Measurements from ENCODE around the gene SUPT3H. TPM values are rescaled to one million over a fixed set of nuclear protein-coding genes. Genes with fewer than 3 reads are reported as not detected.

The SUPT3H gene
- total and polyA plus RNA-seq, 2 of the 8 experiments (the other 6 are each of a cell fraction or from before 2014, with no cell fraction given): 18.8 to 23.0 TPM

- CTCF ChIA-PET (ENCODE audit: partially characterized antibody): interaction anchor here (0.7 to 1.7 kb wide), 4 partner anchors 11 to 250 kb away, joined by 3 read pairs; no protein-coding TSS in a partner anchor
- Histone ChIP-seq H2AK5ac (ENCODE audit: low read depth, low read length) (no peak overlapping the region), H3K4ac (replicated peaks; ENCODE audit: insufficient read length, low read depth, low read length) (no peak overlapping the region), H2BK15ac (ENCODE audit: low read length) (no peak overlapping the region), H3K36me3 (ENCODE audit: control insufficient read depth in 2 of 4, insufficient read depth in 4 of 4, low read length in 3 of 4) (no peaks in the 10 kb centered on the region), H4K5ac (ENCODE audit: insufficient read length, low read depth, low read length) (no peak overlapping the region), H4K91ac (replicated peaks; ENCODE audit: insufficient read length, low read length) (no peak overlapping the region), H3K79me2 (ENCODE audit: control insufficient read depth in 1 of 2, insufficient read depth in 2 of 2, low read length in 2 of 2) (no peaks in the 10 kb centered on the region), H3K56ac (replicated peaks; ENCODE audit: insufficient read length, low read depth, low read length) (no peak overlapping the region), H3K9me3 (ENCODE audit: insufficient read depth in 2 of 2, low read depth in 1 of 2, low read length in 1 of 2) (no peaks in the 10 kb centered on the region), H2BK120ac (replicated peaks; ENCODE audit: low read depth, low read length) (no peak overlapping the region), H2AFZ (ENCODE audit: low read length) (no peak overlapping the region), H3K4me3 (ENCODE audit: extremely low read depth in 1 of 4, insufficient read depth in 2 of 4, low read depth in 3 of 4, low read length in 4 of 4) (no peak overlapping the region), H3K18ac (ENCODE audit: extremely low read depth, low read length) (no peak overlapping the region), H3K23me2 (ENCODE audit: low read depth, low read length) (no peaks in the 10 kb centered on the region; the same call in 1 of the 2 replicates), H4K20me1 (replicated peaks in 1 of 2; ENCODE audit: control insufficient read depth in 1 of 2, insufficient read depth in 2 of 2, low read length in 2 of 2) (no peaks in the 10 kb centered on the region), H3K4me1 (replicated peaks in 1 of 4; ENCODE audit: control insufficient read depth in 3 of 4, insufficient read depth in 4 of 4, low read length in 3 of 4) (no peaks in the 10 kb centered on the region), H2BK5ac (ENCODE audit: low read depth, low read length) (no peak overlapping the region), H2BK12ac (ENCODE audit: low read depth, low read length) (no peak overlapping the region), H3K27ac (ENCODE audit: low read depth, low read length) (no peak overlapping the region), H3K4me2 (ENCODE audit: insufficient read depth in 1 of 2, low read depth in 2 of 2, low read length in 2 of 2) (no peak overlapping the region), H3K14ac (ENCODE audit: insufficient read length) (no peak overlapping the region), H3K27me3 (replicated peaks in 1 of 4; ENCODE audit: control insufficient read depth in 3 of 4, extremely low read depth in 1 of 4, insufficient read depth in 3 of 4, low read length in 3 of 4) (no peaks in the 10 kb centered on the region), H2BK20ac (ENCODE audit: low read length) (no peak overlapping the region), H3K9ac (replicated peaks in 1 of 4; ENCODE audit: extremely low read depth in 1 of 4, low read depth in 3 of 4, low read length in 3 of 4) (no peak overlapping the region), H3K79me1 (ENCODE audit: low read depth, low read length) (no peaks in the 10 kb centered on the region), H3K23ac (ENCODE audit: insufficient read length) (no peak overlapping the region), H4K8ac (ENCODE audit: extremely low read depth, insufficient read depth, low read length) (no peak overlapping the region)
- WGBS, 2 experiments (ENCODE audit: extremely low coverage in 1 of 2, insufficient coverage in 1 of 2, insufficient read length in 1 of 2, insufficient replicate concordance in 2 of 2, low coverage in 1 of 2, low lambda C conversion rate in 2 of 2, missing lambda C conversion rate in 1 of 2): 85% methylated on average over 2 of the region's 2 CpGs; no CpG with 5 or more reads in 1 of the 2 experiments
- POLR2A ChIA-PET (ENCODE audit: partially characterized antibody): no interaction called here
- TF ChIP-seq RAD21 (IDR thresholded peaks at IDR 0.05 in 1 of 2, conservative IDR thresholded peaks at IDR 0.05 in 1 of 2; ENCODE audit: low read depth in 2 of 2, low read length in 2 of 2) (no peak), MAX (IDR thresholded peaks at IDR 0.05) (no peak), PHF8 (conservative IDR thresholded peaks at IDR 0.05; ENCODE audit: low read depth, low read length) (no peak), KDM4A (IDR thresholded peaks at IDR 0.05; ENCODE audit: low read depth, low read length, severe bottlenecking) (no peak)
- FAIRE-seq (no peak), DNase-seq (ENCODE audit: low read depth in 1 of 2, low spot score in 2 of 2) (no peak)
Measured at GRCh38 chr6:45398075-45398813, 20.5 kb upstream of the SUPT3H start.
